IMR-90 (cell line): ENCODE measurements around the gene SS18L1. TPM values are rescaled to one million over a fixed set of nuclear protein-coding genes. Genes with fewer than 3 reads are reported as not detected.

Experiments used
- ATAC-seq: fragments of 200-7000 bp; cut with Tn5 transposase; 2 replicates; pipeline ENCODE4 v1.9.1; 2020; ENCODE audit warnings: low read depth, mild to moderate bottlenecking, moderate library complexity
- BruUV-seq: library from RNA; stranded (reverse); fragments of 400-500 nt; replicated peaks from 2 replicates; lab custom pipeline; 2021; lab: Mats Ljungman, UMichigan
- CTCF ChIA-PET: fragments of 300-600 bp; formaldehyde crosslinking; extraction: SDS; loops from one replicate; lab custom pipeline; 2021; ENCODE audit warnings: antibody characterized with exemption; lab: Yijun Ruan, JAX
- POLR2A ChIA-PET: fragments of 300-600 bp; sonication (Branson Sonifier 250); formaldehyde crosslinking; loops from one replicate; lab custom pipeline; 2022; ENCODE audit warnings: antibody characterized with exemption; ENCODE audit not compliant: unreplicated experiment; lab: Charles Lee
- DNase-seq: peaks from one replicate; pipeline ENCODE4 v3.0.0; 2013
- H2AFZ ChIP-seq: replicated peaks from 2 replicates; pipeline ENCODE3; 2013; ENCODE audit warnings: low read length, mild to moderate bottlenecking; ENCODE audit not compliant: poor library complexity
- H2AK5ac ChIP-seq: 2 replicates; pipeline ENCODE4 v1.6.1; 2013; ENCODE audit warnings: low read depth, low read length, inconsistent platforms
- H2AK9ac ChIP-seq: replicated peaks from 2 replicates; pipeline ENCODE3; 2013; ENCODE audit warnings: mild to moderate bottlenecking, low read depth, low read length, moderate library complexity; ENCODE audit not compliant: poor library complexity
- H2BK120ac ChIP-seq: 2 replicates; pipeline ENCODE4 v1.6.1; 2013; ENCODE audit warnings: low read depth, low read length, inconsistent platforms
- H2BK15ac ChIP-seq: 3 replicates; pipeline ENCODE4 v1.6.1; 2013; ENCODE audit warnings: low read depth, low read length, inconsistent platforms
- H2BK20ac ChIP-seq: 2 replicates; pipeline ENCODE4 v1.6.1; 2013; ENCODE audit warnings: low read depth, mild to moderate bottlenecking, inconsistent platforms, low read length, moderate library complexity
- H2BK5ac ChIP-seq: 2 replicates; pipeline ENCODE4 v1.6.1; 2013; ENCODE audit warnings: mild to moderate bottlenecking, low read depth, low read length, inconsistent platforms; ENCODE audit not compliant: poor library complexity, severe bottlenecking
- H3K14ac ChIP-seq: replicated peaks from 2 replicates; pipeline ENCODE4 v1.6.1; 2013; ENCODE audit warnings: low read depth, low read length, inconsistent platforms
- H3K18ac ChIP-seq: 2 replicates; pipeline ENCODE4 v1.6.1; 2013; ENCODE audit warnings: low read depth, low read length, control low read depth
- H3K23ac ChIP-seq: 2 replicates; pipeline ENCODE4 v1.6.1; 2013; ENCODE audit warnings: low read depth, low read length, inconsistent platforms
- H3K27ac ChIP-seq: 2 replicates; pipeline ENCODE4 v1.5.1; 2013; ENCODE audit warnings: mild to moderate bottlenecking, control low read depth, low read length; ENCODE audit not compliant: insufficient read depth
- H3K27me3 ChIP-seq: 2 replicates; pipeline ENCODE4 v1.6.1; 2013; ENCODE audit warnings: low read length; ENCODE audit not compliant: control insufficient read depth, insufficient read depth
- H3K36me3 ChIP-seq: 2 replicates; pipeline ENCODE4 v1.6.1; 2013; ENCODE audit warnings: low read length, mixed read lengths; ENCODE audit not compliant: control insufficient read depth, insufficient read depth
- H3K4ac ChIP-seq: 2 replicates; pipeline ENCODE4 v1.6.1; 2013; ENCODE audit warnings: low read depth, low read length, inconsistent platforms
- H3K4me1 ChIP-seq: 2 replicates; pipeline ENCODE4 v1.6.1; 2013; ENCODE audit warnings: low read length, mixed read lengths; ENCODE audit not compliant: control insufficient read depth, insufficient read depth
- H3K4me2 ChIP-seq: 2 replicates; pipeline ENCODE4 v1.6.1; 2013; ENCODE audit warnings: low read depth, mild to moderate bottlenecking, control low read depth, low read length, moderate library complexity
- H3K4me3 ChIP-seq: 2 replicates; pipeline ENCODE4 v1.5.1; 2013; ENCODE audit warnings: low read depth, mild to moderate bottlenecking, control low read depth, low read length, moderate library complexity; ENCODE audit not compliant: insufficient read depth
- H3K56ac ChIP-seq: 2 replicates; pipeline ENCODE4 v1.6.1; 2013; ENCODE audit warnings: low read length, inconsistent platforms; ENCODE audit not compliant: insufficient read depth; ENCODE audit errors: extremely low read depth
- H3K79me1 ChIP-seq, 2 experiments: 2 replicates each; pipeline ENCODE4 v1.6.1; 2013; ENCODE audit warnings: low read length in 2 of 2, inconsistent platforms in 1 of 2, low read depth in 1 of 2
- H3K9ac ChIP-seq: 2 replicates; pipeline ENCODE4 v1.6.1; 2013; ENCODE audit warnings: low read depth, low read length, control low read depth
- H3K9me1 ChIP-seq: 2 replicates; pipeline ENCODE4 v1.6.1; 2013; ENCODE audit warnings: low read length, inconsistent platforms; ENCODE audit not compliant: insufficient read depth
- H3K9me3 ChIP-seq: 2 replicates; pipeline ENCODE4 v1.6.1; 2013; ENCODE audit warnings: low read length; ENCODE audit not compliant: control insufficient read depth, insufficient read depth
- H4K20me1 ChIP-seq: 2 replicates; pipeline ENCODE4 v1.6.1; 2013; ENCODE audit warnings: low read length, inconsistent platforms; ENCODE audit not compliant: insufficient read depth
- H4K5ac ChIP-seq: 2 replicates; pipeline ENCODE4 v1.6.1; 2013; ENCODE audit warnings: mild to moderate bottlenecking, low read depth, low read length, control low read depth
- H4K8ac ChIP-seq, 2 experiments: 2 replicates each; pipeline ENCODE4 v1.6.1; 2013; ENCODE audit warnings: low read depth in 2 of 2, low read length in 2 of 2, control low read depth in 1 of 2, inconsistent platforms in 1 of 2
- H4K91ac ChIP-seq: 2 replicates; pipeline ENCODE4 v1.6.1; 2013; ENCODE audit warnings: low read depth, low read length, inconsistent platforms; ENCODE audit not compliant: insufficient read depth
- BHLHE40 ChIP-seq: fragments of 150-350 bp; IDR thresholded peaks from 2 replicates; pipeline ENCODE4 v1.6.1; 2016; ENCODE audit warnings: mild to moderate bottlenecking, low read depth, low read length
- CEBPB ChIP-seq: IDR thresholded peaks from 2 replicates; pipeline ENCODE4 v1.6.1; 2012; ENCODE audit warnings: low read depth, low read length, improper control_type of control experiment
- CHD1 ChIP-seq: IDR thresholded peaks from 2 replicates; pipeline ENCODE4 v1.6.1; 2012; ENCODE audit warnings: low read depth, low read length, improper control_type of control experiment
- CTCF ChIP-seq: conservative IDR thresholded peaks from 2 replicates; pipeline ENCODE4 v1.5.1; 2012; ENCODE audit warnings: mild to moderate bottlenecking, low read depth, low read length, improper control_type of control experiment
- ELK1 ChIP-seq: fragments of 150-350 bp; IDR thresholded peaks from 2 replicates; pipeline ENCODE4 v1.6.1; 2016; ENCODE audit warnings: low read depth, mild to moderate bottlenecking, low read length, moderate library complexity, borderline replicate concordance
- FOS ChIP-seq: fragments of 150-350 bp; IDR thresholded peaks from 2 replicates; pipeline ENCODE4 v1.6.1; 2016; ENCODE audit warnings: low read depth, low read length
- MAFK ChIP-seq: IDR thresholded peaks from 2 replicates; pipeline ENCODE4 v1.6.1; 2012; ENCODE audit warnings: low read depth, low read length, improper control_type of control experiment
- MAZ ChIP-seq: IDR thresholded peaks from 2 replicates; pipeline ENCODE4 v1.6.1; 2012; ENCODE audit warnings: low read depth, mild to moderate bottlenecking, low read length, improper control_type of control experiment, moderate library complexity, borderline replicate concordance
- MXI1 ChIP-seq: IDR thresholded peaks from 2 replicates; pipeline ENCODE4 v1.6.1; 2012; ENCODE audit warnings: low read depth, mild to moderate bottlenecking, low read length, moderate library complexity, borderline replicate concordance
- NFE2L2 ChIP-seq: fragments of 150-350 bp; IDR thresholded peaks from 2 replicates; pipeline ENCODE4 v1.6.1; 2016; ENCODE audit warnings: low read depth, mild to moderate bottlenecking, low read length
- POLR2A ChIP-seq: IDR thresholded peaks from 2 replicates; pipeline ENCODE4 v1.6.1; 2012; ENCODE audit warnings: mild to moderate bottlenecking, low read depth, low read length
- RAD21 ChIP-seq: IDR thresholded peaks from 2 replicates; pipeline ENCODE4 v1.6.1; 2012; ENCODE audit warnings: low read length, improper control_type of control experiment
- RCOR1 ChIP-seq: IDR thresholded peaks from 2 replicates; pipeline ENCODE4 v1.6.1; 2012; ENCODE audit warnings: mild to moderate bottlenecking, low read length, improper control_type of control experiment; ENCODE audit not compliant: insufficient replicate concordance
- RFX5 ChIP-seq: IDR thresholded peaks from 2 replicates; pipeline ENCODE4 v1.8.0; 2012; ENCODE audit warnings: low read depth, mild to moderate bottlenecking, low read length, moderate library complexity
- SMC3 ChIP-seq: fragments of 150-350 bp; IDR thresholded peaks from 2 replicates; pipeline ENCODE4 v1.6.1; 2016; ENCODE audit warnings: low read depth, mild to moderate bottlenecking, antibody characterized with exemption, low read length, moderate library complexity
- USF2 ChIP-seq: fragments of 150-350 bp; IDR thresholded peaks from 2 replicates; pipeline ENCODE4 v1.6.1; 2017; ENCODE audit warnings: mild to moderate bottlenecking, antibody characterized with exemption, low read length, low read depth
- WGBS, 2 experiments: methylation state at CpG; one replicate each; pipeline versions ENCODE4 v1.1.5 to v1.1.7; 2013; ENCODE audit warnings: missing lambda C conversion rate in 2 of 2; ENCODE audit not compliant: insufficient read length in 1 of 2; ENCODE audit errors: extremely low coverage in 2 of 2; 5-methylcytosine and 5-hydroxymethylcytosine counted together
- dilution Hi-C: fragments of 300-500 bp; cut with HindIII; formaldehyde crosslinking; loops from one replicate; pipeline ENCODE4 v1.14.3; 2018; ENCODE audit warnings: low sequenced_read_pairs; ENCODE audit not compliant: unreplicated experiment
- in situ Hi-C: fragments of 300-500 bp; cut with MboI; formaldehyde crosslinking; loops from 3 replicates; pipeline ENCODE4 v1.14.3; 2019; ENCODE audit warnings: low sequenced_read_pairs, inconsistent platforms, mixed read lengths
- intact Hi-C: fragments of 100-400 bp; cut with micrococcal nuclease; formaldehyde crosslinking; loops from 2 replicates; pipeline ENCODE4 v1.10.0; 2022
- polyA plus RNA-seq, 3 experiments: library from polyadenylated mRNA; depleted of rRNA; stranded (reverse); fragments of >200 nt; gene quantifications; 2 replicates each; pipeline ENCODE4 v1.2.3, GENCODE V29; 2012; ENCODE audit warnings: low replicate concordance in 1 of 3
- total RNA-seq: library from RNA; depleted of rRNA; stranded (reverse); fragments of >200 nt; gene quantifications from 2 replicates; pipeline ENCODE4 v1.2.3, GENCODE V29; 2012

The SS18L1 gene
- total and polyA plus RNA-seq, 2 of the 4 experiments (the other 2 are of a cell fraction) = 8.1 to 12.2 TPM

- Histone ChIP-seq H3K4ac (no peak overlapping the region), H2BK15ac (no peak overlapping the region), H3K18ac (no peak overlapping the region), H3K79me1 (no peaks in the 10 kb centered on the region), H3K14ac (no peak overlapping the region), H4K5ac (no peak overlapping the region), H3K56ac (no peak overlapping the region), H2BK20ac (no peak overlapping the region), H2BK120ac (no peak overlapping the region), H3K4me3 (no peak overlapping the region), H3K23ac (no peak overlapping the region), H2AK9ac (no peak overlapping the region), H3K9ac (no peak overlapping the region), H3K27ac (no peak overlapping the region), H4K8ac (no peak overlapping the region), H2AK5ac (no peak overlapping the region), H3K36me3 (no peaks in the 10 kb centered on the region), H3K9me3 (no peaks in the 10 kb centered on the region), H3K9me1 (no peaks in the 10 kb centered on the region), H3K4me2 (no peak overlapping the region), H2BK5ac (no peak overlapping the region), H3K27me3 (peaks cover 90% of the 10 kb centered on the region), H4K91ac (no peak overlapping the region), H3K4me1 (no peaks in the 10 kb centered on the region), H4K20me1 (peaks cover 10% of the 10 kb centered on the region), H2AFZ (no peak overlapping the region)
- no peak for DNase-seq
- intact Hi-C loops = no loop called here
- 69% methylated on average over 8 of the region's 9 CpGs; no CpG with 5 or more reads in 1 of the 2 experiments for WGBS, 2 experiments
- dilution Hi-C loops = no loop called here
- TF ChIP-seq RCOR1 = no peak
- TF ChIP-seq MXI1 = no peak
- TF ChIP-seq RFX5 = no peak
- TF ChIP-seq CHD1 = no peak
- TF ChIP-seq BHLHE40 = no peak
- TF ChIP-seq ELK1 = no peak
- TF ChIP-seq NFE2L2 = no peak
- no peak for TF ChIP-seq FOS
- no peak for TF ChIP-seq RAD21
- no peak for TF ChIP-seq USF2
- no peak for TF ChIP-seq CEBPB
- no peak for TF ChIP-seq MAZ
- no peak for TF ChIP-seq POLR2A
- TF ChIP-seq SMC3 = no peak
- no peak for TF ChIP-seq MAFK
- no peak for TF ChIP-seq CTCF
- ChIA-PET POLR2A (no interaction called here), CTCF (no interaction called here)
- in situ Hi-C loops = no loop called here
- no TSS peak for BruUV-seq
- ATAC-seq = no peak
Observed at GRCh38 chr20:62223571-62223970, 80.0 kb downstream of the SS18L1 start.
